HG03457 (cell line): Measurements from ENCODE around the gene CREB3L1.

Experiments used
- ATAC-seq: cut with Tn5 transposase; IDR thresholded peaks from one replicate; pipeline ENCODE4 v1.9.1; 2021; ENCODE audit warnings: moderate number of reproducible peaks; ENCODE audit not compliant: unreplicated experiment

The CREB3L1 gene, protein sequence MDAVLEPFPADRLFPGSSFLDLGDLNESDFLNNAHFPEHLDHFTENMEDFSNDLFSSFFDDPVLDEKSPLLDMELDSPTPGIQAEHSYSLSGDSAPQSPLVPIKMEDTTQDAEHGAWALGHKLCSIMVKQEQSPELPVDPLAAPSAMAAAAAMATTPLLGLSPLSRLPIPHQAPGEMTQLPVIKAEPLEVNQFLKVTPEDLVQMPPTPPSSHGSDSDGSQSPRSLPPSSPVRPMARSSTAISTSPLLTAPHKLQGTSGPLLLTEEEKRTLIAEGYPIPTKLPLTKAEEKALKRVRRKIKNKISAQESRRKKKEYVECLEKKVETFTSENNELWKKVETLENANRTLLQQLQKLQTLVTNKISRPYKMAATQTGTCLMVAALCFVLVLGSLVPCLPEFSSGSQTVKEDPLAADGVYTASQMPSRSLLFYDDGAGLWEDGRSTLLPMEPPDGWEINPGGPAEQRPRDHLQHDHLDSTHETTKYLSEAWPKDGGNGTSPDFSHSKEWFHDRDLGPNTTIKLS

GRCh38 chr11:46277622-46278386 is at the start of gene CREB3L1:
Gene CREB3L1 (plus strand): TSS chr11:46277662. CDS start chr11:46278112, 450 bp downstream.
- no peak for ATAC-seq

GRCh38 chr11:46229230-46229629 is 48.2 kb upstream of the CREB3L1 start:
- no peak for ATAC-seq

GRCh38 chr11:46234311-46234710 is 43.2 kb upstream of the CREB3L1 start:
- ATAC-seq = no peak

GRCh38 chr11:46235777-46236688 is 41.4 kb upstream of the CREB3L1 start:
- no peak for ATAC-seq

- no peak for ATAC-seq
These were observed 40.6 kb upstream of the CREB3L1 start for GRCh38 chr11:46236918-46237247.

DNA sequence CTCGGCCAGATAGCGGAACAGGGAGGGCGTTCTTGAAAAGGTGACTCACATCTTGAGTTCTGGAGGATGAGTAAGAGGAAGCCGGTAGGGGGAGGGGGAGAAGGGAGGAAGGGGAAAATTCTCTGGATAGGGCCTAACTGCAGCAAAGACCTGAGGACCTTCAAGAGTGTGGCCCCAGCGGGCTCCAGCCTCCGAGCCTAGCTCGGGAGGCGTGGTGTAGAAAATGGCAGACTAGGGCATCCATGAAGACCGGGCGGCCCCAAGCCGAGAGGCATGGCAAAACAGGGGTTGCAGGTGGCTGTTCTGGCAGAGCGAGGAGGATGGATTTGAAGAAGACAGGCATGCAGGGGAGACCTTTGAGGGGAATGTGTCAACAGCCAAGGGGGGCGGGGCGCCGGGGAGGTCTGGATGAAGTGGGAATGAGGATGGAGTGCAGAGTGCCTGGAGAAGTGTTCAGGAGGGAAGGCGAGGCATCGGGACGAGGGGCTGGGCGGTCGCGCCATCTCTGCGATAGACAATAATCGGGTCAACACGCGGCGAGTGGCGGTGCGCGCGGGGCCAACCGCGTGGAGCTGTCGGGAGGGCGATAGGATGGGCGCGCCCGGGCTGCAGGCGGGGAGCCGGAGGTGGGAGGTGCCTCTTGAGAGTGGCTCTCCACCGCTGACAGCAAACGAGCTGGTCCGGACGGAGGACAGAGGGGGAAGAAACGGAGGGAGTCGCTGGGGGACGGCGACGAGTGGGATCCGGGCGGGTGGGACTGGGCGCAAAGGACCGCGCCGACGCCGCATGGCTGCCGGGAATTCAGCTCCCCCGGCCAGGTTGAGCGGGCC is 40.0 kb upstream of the CREB3L1 start:
- no peak for ATAC-seq

GRCh38 chr11:46238078-46238966 is 39.1 kb upstream of the CREB3L1 start:
- no peak for ATAC-seq

DNA sequence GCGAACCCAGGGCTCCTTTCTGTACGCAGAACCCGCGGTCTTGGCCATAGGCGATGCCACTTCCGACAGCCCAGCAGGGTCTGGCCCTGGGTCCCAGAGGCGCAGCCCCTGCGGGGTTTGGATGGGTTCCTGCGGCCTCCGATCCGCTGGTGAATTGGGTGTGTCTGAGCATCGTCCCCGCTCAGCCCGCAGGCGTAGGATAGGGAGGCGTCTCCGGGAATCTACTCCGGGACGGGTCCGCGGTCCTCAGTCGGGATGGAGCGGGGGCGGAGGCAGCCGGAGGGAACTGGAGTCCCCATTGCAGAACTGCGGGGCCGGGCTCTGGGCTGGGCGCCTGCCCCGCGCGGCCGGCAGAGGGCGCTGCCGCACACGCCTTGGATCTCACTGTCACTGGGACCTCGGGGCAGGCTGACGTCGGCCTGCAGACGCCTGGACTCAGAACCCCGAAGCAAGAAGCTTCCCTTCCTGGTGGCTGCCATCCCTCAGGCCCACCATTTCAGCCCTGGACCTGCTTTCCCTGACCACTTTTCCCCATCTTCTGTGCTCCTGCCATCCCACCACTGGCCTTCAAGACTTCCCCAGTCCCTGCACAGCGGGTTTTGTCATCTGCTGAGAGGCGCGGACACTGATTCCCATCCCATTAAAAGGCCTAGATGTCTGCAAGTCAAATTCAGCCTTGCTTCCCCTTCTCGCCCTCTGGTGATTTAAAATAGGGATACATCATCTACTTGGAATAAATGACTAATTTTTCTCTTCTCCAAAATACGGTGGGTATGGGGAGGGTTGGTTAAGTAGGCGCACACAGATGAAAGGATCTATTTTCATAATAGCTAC is 38.3 kb upstream of the CREB3L1 start:
- peak; percentile 62 for ATAC-seq

GRCh38 chr11:46239801-46240061 is 37.7 kb upstream of the CREB3L1 start:
- no peak for ATAC-seq

DNA sequence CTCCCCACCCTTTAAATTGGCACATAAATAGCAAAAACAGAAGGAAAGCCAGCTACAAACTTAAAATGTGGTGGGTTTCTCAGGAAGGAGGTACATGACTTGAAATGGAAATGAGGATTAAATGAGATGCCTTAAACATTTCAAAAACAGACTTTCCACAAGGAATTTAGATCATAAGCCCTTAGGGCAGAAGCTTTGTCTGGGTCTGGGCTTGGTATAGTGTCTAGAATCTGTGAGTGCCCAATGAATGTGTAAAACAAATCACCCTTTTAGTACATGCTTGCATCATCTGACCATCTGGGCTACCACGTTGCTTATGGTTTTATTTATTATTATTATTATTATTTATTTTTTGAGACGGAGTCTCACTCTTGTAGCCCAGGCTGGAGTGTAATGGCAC is 37.1 kb upstream of the CREB3L1 start:
- ATAC-seq = no peak

GRCh38 chr11:46240861-46241260 is 36.6 kb upstream of the CREB3L1 start:
- ATAC-seq = no peak

DNA sequence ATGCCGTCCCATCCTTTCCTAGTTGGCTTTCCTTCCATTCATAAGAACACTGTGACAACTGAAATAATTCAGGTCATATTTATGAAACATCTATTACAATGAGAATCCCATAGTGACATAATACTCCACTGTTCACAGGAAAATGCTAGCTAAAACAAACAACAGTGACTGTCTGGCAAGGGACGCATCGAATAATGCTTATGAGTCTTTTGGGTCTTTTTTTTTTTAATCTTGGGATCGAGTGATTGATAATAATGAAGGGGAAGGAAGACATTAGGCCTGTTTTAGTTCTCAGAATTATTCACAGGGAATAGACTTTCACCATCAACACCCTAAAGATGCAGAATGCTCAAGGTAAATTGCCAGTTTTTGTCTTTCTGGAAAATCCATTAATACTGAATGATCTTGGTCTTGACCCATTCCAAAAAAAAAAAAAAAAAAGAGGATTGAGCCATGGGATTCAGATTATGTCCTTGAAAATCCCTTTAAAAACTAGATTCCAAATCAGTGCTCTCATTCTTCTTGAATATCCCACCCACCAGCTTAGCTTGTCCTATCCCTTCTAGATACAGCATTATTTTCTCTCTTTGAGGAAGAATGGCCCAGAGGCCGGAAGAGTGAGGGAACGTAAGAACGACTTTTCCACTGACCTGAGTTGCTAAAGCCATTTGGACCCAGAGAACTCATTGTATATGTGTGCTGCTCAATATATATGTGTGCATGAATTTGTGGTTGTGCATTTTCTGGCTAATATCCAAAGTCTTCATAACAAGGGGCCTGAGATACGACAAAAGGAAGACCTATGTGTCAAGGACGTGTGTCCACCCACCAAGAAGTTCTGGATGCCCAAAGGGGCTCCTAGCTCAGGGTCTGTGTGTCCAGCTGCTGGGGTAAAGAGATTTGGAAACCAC is 35.2 kb upstream of the CREB3L1 start:
- ATAC-seq = no peak

GRCh38 chr11:46242952-46243795 is 34.3 kb upstream of the CREB3L1 start:
- ATAC-seq = peak; percentile 47

- ATAC-seq = no peak
These were observed 33.7 kb upstream of the CREB3L1 start for GRCh38 chr11:46243796-46244109.

GRCh38 chr11:46246521-46246920 is 30.9 kb upstream of the CREB3L1 start:
- no peak for ATAC-seq

DNA sequence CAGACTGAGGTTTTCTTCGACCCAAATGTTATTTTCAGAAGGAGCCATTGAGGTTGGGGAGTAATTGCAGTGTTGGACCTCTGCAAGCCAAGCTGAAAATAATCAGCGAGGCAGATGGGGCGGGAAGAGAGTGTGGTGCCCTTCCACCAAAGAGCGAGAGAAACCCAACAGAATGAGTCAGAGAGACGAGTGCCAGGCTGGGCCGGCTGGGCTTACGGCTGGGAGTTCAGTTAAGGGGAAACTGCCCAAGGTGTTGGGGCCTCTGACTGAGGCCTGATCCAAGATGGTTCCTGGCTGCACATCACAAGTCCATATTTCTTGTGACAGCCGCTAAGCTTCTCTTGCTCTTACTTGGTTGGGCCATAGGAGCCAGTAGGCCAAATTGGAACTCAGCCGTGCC is 30.4 kb upstream of the CREB3L1 start:
- no peak for ATAC-seq

- no peak for ATAC-seq
These were observed 29.8 kb upstream of the CREB3L1 start for GRCh38 chr11:46247659-46248058.
